DMS79 treated with DMSO at 0.1 percent for 48 hours (cell line): ENCODE data around the gene TRPV4.
A peak's percentile ranks its signal among the peaks of the same experiment; 100 is the strongest.
"Not testable (repeated sequence)": the region's sequence is repeated elsewhere in the genome, so short reads cannot be mapped to it uniquely, and the experiment has no call there.

Source experiments
- DNase-seq: peaks from one replicate; lab custom pipeline; 2025; lab: John Stamatoyannopoulos, UW

TRPV4 gene

GRCh38 chr12:109860977-109861376 is 27.8 kb upstream of the TRPV4 start:
- DNase-seq = no peak

DNA sequence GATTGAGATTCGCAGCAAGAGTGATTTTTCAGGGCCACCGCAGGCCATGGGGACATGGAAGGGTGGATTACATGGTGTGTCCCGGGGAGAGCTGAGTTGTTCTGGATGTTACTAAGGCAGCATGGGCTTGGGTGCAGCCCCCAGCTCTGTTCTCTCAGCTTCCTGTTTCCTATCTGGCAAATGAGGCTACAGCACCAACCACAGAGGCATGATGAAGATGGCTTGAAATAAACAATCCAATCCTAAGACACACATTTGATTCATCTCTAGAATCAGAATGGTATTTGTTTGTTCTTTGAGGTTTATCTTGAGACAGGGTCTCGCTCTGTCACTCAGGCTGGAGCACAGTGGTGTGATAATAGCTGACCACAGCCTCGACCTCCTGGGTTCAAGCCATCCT is 25.6 kb upstream of the TRPV4 start:
- DNase-seq = no peak

- no peak for DNase-seq
These were observed 24.5 kb upstream of the TRPV4 start for GRCh38 chr12:109857715-109858114.

- no peak for DNase-seq
These were observed 22.2 kb upstream of the TRPV4 start for GRCh38 chr12:109855377-109855776.

DNA sequence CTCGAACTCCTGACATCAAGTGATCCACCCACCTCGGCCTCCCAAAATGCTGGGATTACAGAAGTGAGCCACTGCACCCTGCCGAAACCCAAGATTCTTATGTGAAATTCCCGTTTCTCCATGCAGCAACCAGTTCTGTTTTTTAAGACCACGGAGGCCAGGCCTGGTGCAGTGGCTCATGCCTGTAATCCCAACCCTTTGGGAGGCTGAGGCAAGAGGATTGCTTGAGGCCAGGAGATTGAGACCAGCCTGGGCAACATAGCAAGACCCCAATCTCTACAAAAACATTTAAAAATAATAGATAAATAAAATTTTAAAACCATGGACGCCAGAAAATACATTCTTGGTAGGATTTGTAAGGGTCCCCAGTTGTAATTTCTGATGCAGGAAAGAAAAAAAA is 17.3 kb upstream of the TRPV4 start:
- DNase-seq = not testable (repeated sequence)

DNA sequence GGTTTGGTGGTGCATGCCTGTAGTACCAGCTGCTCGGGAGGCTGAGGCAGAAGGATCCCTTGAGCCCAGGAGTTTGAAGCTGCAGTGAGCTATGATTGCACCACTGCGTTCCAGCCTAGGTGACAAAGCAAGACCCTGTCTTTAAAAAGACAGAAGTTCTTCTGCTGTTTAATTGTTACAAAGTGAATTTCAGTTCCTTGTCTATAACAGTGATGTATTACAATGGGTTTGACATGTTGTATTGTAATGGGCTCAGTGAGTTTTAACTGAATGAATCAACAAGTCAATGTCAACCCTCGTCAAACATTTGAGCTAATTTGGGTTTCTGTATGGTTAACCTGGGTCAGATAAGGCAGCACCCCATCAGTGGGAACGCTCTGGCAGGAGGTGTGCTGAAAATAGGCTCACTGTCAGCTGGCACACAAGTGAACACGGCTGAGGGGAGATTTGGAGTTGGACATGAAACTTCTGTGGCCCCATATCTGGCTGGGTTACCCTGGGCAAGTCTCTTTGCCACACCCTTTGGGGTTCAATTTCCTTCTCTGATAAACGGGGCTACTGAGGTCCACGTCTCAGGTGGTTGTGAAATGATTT is 14.0 kb upstream of the TRPV4 start:
- DNase-seq = no peak

- DNase-seq = no peak
These were observed 12.6 kb upstream of the TRPV4 start for GRCh38 chr12:109845824-109846205.

GRCh38 chr12:109844983-109845823 is 12.0 kb upstream of the TRPV4 start:
- DNase-seq = peak; percentile 67

- DNase-seq = no peak
These were observed 10.9 kb upstream of the TRPV4 start for GRCh38 chr12:109844091-109844490.

DNA sequence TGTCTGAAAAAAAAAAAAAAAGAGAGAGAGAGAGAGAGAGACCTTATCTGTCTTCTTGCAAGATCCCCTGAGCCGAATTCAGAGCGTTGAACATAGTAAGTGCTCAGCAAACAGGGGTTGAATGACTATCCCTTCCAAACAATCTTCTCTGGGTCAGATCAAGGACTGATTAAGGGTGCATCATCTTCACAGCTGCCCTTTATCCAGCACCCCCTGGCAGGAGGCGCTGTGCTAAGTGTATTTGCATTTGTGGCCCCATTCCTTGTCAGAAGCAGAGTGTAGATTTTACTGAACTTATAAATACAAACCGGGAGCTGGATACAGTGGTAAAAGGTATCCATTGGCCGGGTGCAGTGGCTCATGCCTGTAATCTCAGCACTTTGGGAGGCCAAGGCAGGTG is 8.8 kb upstream of the TRPV4 start:
- DNase-seq = no peak

DNA sequence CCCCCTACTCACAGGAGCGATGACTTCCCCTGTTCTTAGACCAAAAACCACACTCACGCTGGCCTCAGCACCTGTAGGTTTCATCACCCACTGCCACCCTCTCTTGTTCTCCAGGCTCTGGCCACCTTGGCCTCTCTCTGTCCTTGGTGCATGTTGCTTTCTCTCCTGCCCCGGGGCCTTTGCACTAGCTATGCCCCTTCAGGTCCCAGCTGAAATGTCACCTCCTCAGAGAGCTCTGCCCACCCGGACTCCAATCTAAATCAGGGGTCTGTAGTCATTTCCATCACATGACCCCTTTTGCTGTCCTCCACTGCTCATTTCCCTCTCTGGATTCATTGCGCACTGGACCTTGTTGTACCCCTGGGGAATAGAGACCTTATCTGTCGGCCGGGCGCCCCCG is 8.2 kb upstream of the TRPV4 start:
- DNase-seq = no peak

GRCh38 chr12:109840305-109841074 is 7.3 kb upstream of the TRPV4 start:
- DNase-seq = peak; percentile 66

- DNase-seq = no peak
These were observed 6.2 kb upstream of the TRPV4 start for GRCh38 chr12:109839444-109839843.

DNA sequence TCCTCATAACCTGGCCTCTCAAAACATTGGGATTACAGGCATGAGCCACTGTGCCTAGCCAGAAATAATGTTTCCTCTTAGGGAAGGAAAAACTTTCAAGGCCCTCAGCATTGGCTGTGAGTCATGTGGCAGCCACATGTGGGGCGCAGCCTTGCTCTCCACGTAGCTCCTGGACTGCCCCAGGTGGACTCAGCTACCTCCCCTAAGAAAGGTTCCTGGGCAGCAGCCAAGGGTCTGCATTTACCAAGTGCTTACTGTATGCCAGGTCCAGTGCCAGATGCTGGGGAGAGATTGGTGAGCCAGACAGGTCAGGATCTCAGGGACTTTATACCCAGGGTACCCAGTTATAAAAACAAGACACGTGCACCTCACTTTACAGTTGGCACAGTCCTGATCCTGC is 3.7 kb upstream of the TRPV4 start:
- DNase-seq = no peak

DNA sequence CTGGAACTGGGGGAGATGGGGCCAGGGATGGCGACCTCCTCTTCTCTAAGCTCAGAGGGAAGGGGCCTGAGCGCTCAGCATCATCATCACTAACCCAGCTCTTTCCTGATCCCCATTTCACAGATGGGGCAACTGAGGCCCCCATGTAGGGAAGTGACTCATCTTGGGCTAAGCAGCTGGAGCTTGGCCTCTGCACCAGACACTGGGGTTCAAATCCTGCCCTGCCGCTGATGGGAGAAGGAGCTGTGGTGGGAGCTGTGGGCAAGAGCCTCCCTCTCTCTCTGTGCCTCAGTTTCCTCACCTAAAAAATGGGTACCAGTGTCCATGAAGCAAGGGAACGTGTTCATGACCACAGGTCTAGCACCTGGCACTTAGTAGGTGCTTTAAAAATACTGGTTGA is 2.6 kb upstream of the TRPV4 start:
- no peak for DNase-seq

DNA sequence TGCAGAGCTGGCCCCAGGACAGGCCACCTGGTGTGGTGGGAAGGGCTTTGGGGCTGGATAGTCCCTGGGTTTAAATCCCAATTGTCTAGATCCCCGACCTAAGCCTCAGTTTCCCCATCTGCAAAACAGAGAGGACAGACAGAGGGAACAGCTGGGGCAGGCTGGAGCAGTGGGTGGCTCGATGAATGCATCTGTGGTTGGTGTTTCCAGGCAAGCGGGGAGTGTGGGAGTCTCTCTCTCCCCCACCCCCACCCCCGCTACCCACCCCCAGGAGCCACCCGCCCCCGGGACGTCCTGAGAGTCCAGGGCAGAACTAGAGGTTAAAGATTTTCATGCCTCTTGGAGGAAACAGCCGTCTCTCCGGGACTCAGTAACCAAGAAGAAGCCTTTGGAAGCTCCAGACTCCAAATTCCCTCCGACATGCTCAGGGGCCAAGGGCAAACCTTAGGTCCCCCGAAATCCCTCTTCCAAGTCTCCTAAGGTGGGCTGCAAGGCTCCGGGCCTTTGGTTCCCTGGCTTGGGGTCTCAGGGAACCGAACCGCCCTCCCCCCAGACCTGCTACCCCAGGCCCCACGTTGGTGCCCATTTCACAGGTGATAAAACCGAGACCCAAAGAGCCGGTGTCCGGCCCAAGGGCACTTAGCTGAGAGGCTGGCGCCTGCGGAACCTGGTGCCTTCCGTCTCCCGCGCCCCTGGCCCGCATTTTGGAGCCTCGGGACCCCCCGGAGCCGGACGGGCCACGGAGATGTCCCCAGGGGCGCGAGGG is 474 bp downstream of the TRPV4 start:
- no peak for DNase-seq

- no peak for DNase-seq
These were observed 1.3 kb downstream of the TRPV4 start for GRCh38 chr12:109831929-109832328.

DNA sequence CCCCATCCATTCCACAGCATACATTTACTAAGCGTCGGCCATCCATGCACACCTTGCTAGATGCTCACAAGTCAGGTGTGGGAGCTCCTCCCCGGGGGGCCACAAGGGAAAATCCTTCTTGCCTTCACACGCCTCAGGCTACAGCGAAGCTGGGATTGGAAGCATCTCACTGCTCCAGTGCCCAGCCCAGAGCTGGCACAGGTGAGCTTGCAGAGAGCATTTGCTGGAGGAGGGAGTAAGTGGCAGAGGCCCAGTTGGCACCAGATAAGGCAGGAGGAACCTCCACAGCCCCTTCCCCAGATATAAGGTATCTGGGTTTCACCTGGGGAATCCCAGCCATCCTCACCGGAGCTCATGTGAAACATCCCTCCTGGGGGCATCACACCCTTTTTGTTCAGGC is 1.8 kb downstream of the TRPV4 start:
- DNase-seq = no peak

GRCh38 chr12:109830718-109831117 is 2.5 kb downstream of the TRPV4 start:
- no peak for DNase-seq

DNA sequence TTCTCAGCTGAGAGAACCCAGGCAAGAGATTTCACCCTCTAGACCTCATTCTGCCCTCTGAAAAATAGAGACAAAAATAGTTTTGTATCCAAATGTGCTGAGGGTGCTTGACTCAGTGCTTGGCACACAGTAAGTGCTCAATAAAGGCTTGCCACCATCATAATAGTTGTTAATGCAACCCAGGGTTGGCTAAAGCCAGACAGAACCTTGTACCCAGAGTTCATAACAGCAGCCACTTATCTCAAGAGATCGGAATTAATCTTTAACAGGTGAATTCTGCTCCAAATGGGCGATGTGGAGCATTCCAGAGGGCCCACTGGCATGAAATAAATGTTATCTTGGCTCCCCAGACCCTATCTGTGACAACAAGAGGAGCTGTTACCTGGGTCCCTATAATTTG is 2.9 kb downstream of the TRPV4 start:
- no peak for DNase-seq

GRCh38 chr12:109829667-109830066 is 3.5 kb downstream of the TRPV4 start:
- no peak for DNase-seq

DNA sequence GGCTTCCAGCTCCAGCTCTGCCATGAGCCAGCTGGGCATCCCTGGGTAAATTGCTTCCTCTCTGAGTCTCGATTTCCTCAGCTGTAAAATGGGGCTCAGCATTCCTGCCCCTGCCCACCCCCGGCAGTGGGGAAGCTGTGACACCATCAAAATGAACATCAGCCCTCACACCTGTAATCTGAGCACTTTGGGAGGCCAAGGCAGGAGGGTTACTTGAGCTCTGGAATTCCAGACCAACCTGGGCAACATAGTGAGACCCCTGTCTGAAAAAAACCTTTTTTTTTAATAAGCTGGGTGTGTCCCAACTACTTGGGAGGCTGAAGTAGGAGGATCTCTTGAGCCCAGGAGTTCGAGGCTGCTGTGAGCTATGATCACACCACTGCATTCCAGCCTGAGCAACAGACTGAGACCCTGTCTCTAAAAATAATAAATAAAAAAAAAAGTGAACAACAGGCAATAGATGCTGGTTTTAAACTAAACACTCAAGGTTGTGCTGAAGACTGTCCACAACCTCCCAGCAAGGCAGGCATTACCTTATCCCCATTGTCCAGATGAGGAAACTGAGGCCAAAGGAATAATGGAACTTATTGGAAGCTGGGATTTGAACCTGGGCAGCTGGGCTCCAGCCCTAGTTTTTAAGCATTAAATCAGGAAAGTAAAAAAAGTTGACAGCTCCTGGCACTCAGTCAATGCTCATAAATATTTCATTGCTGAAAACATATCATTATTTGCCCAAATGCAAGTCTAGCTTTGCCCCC is 4.3 kb downstream of the TRPV4 start:
- DNase-seq = no peak
